ENCODE results near the gene DPP3.
"Not testable (repeated sequence)": the region's sequence is repeated elsewhere in the genome, so short reads cannot be mapped to it uniquely, and the experiment has no call there.

Gene DPP3

GRCh38 chr11:66532784-66533183, 52.5 kb downstream of the DPP3 start:
- DNase-seq (ENCODE audit: low read depth), result no peak

GRCh38 chr11:66539170-66539869, 59.1 kb downstream of the DPP3 start:
- no peak for DNase-seq (ENCODE audit: low read depth)

- no peak for DNase-seq (ENCODE audit: low read depth)
Measured at GRCh38 chr11:66539870-66540213, 59.6 kb downstream of the DPP3 start.

DNA sequence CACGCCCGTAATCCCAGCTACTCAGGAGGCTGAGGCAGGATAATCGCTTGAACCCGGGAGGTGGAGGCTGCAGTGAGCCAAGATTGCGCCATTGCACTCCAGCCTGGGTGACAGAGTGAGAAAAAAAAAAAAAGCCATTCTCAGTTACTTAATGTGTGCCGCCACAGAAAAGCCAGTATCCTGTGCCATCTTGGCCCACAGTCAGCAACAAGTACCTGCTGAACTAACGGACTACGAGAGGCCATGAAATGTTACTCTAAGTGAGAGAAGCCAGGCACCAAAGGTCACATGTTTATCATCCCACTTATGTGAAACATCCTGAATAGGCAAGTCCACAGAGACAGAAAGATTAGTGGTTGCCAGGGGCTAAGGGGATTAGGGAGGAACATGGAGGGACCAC, 60.4 kb downstream of the DPP3 start:
- DNase-seq (ENCODE audit: low read depth), result not testable (repeated sequence)

DNA sequence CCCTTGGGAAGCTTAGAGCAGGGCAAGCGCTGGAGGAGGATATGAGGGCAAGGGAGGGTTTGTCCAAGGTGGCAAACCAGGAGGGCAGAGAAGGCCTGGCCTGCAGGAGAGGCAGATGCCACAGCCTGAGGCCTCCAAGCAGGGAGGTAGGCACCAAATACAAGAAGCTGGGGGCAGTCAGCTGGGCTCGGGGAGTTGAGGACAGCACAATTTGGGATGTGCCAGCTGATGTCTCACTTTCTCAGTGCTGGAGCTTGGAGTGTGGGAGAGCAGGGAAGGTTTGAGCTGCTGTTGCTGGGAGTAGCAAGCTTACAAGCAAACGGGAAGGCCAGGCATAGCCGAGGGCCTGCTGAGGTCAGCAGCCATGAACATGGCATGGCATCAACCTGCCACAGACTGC, 61.7 kb downstream of the DPP3 start:
- DNase-seq (ENCODE audit: low read depth), result no peak

GRCh38 chr11:66542362-66542761, 62.1 kb downstream of the DPP3 start:
- no peak for DNase-seq (ENCODE audit: low read depth)

GRCh38 chr11:66543263-66544107, 63.3 kb downstream of the DPP3 start:
- DNase-seq (ENCODE audit: low read depth), result no peak

- not testable (repeated sequence) for DNase-seq (ENCODE audit: low read depth)
Measured at GRCh38 chr11:66544952-66545351, 64.7 kb downstream of the DPP3 start.

GRCh38 chr11:66545701-66546367, 65.6 kb downstream of the DPP3 start, which contains the start of gene ZDHHC24:
ZDHHC24 (minus strand) TSS chr11:66546048; CDS start chr11:66546003, 45 bp downstream.
- DNase-seq (ENCODE audit: low read depth), result peak; percentile 94

- DNase-seq (ENCODE audit: low read depth), result no peak
Measured at GRCh38 chr11:66546368-66546965, 66.2 kb downstream of the DPP3 start, which contains the start of gene ACTN3. ACTN3 (plus strand) TSS chr11:66546903; CDS start chr11:66546938, 35 bp downstream.

GRCh38 chr11:66546966-66547661, 66.9 kb downstream of the DPP3 start:
- DNase-seq (ENCODE audit: low read depth), result no peak

DNA sequence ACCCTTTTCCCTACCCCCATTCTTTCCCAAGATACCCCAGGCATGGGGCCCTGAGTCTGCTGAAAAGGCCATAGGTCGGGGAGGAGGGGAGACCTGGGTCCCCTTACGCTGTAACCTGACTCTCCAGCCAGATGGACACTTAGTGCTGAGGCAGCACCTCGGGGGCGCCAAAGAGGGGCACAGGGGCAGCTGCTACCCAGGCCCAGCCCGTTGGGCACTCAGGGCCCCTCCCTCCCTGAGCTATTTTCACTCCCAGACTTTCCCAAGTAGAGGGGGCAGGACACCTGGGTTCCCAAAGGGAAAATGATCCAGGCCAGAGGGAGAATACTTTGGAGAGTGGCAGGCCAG, 67.4 kb downstream of the DPP3 start:
- no peak for DNase-seq (ENCODE audit: low read depth)

GRCh38 chr11:66548041-66548440, 67.8 kb downstream of the DPP3 start:
- no peak for DNase-seq (ENCODE audit: low read depth)

GRCh38 chr11:66548774-66549630, 68.8 kb downstream of the DPP3 start:
- no peak for DNase-seq (ENCODE audit: low read depth)

- DNase-seq (ENCODE audit: low read depth), result no peak
Measured at GRCh38 chr11:66549696-66550095, 69.5 kb downstream of the DPP3 start.

DNA sequence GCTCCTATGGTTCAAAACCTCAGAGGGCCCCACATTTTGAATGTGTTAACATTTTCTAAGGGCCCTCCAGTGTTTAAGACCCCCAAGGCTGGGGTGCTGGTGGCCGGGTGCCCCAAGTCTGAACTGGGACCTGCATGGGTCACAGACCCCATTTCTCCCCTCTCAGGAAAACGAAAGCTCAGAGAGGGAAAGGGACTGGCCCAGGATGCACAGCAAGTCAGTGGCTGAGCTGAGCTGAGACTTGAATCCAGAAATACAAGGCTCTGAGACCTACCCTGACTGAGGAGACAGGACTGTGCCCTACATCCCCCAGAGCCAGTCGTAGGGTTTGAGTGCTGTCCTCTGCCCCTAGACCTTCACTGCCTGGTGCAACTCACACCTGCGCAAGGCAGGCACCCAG, 70.7 kb downstream of the DPP3 start:
- DNase-seq (ENCODE audit: low read depth), result no peak

DNA sequence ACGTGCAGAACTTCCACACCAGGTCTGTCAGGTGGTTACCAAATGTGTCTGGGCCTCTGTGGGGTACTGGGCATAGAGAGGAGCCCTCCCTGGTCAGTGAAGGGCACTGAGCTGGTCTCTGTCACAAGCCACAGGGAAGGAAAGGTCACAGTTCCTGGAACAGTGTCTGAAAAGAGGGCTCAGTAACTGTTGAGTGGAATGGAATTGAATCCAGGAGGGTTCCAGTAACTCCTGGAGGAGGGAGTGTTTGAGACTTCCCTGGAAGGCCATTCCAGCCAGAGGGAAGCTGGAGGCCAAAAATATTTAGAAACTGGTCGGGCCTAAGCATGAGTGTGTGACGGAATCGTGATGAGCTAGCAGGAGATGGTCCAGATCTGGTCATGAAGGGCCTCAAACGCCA, 74.4 kb downstream of the DPP3 start:
- no peak for DNase-seq (ENCODE audit: low read depth)

GRCh38 chr11:66555416-66555815, 75.2 kb downstream of the DPP3 start:
- DNase-seq (ENCODE audit: low read depth), result no peak

GRCh38 chr11:66556086-66556485, 75.9 kb downstream of the DPP3 start:
- no peak for DNase-seq (ENCODE audit: low read depth)

- no peak for DNase-seq (ENCODE audit: low read depth)
Measured at GRCh38 chr11:66557733-66558326, 77.6 kb downstream of the DPP3 start.
